MM.1S (cell line): Measurements from ENCODE around the gene TMEM238.

Experiments
- DNase-seq: peaks from one replicate; pipeline ENCODE4 v3.0.0-alpha.2; 2015
- H2AFZ ChIP-seq: fragments of 300-600 bp; sonication (generic); 2 replicates; pipeline ENCODE4 v1.6.0; 2016; ENCODE audit warnings: antibody characterized with exemption, low read length
- H3F3A ChIP-seq: fragments of 300-600 bp; sonication (generic); 2 replicates; pipeline ENCODE4 v1.6.1; 2016; ENCODE audit warnings: mild to moderate bottlenecking, antibody characterized with exemption, low read length, moderate library complexity, mixed read lengths; ENCODE audit not compliant: insufficient read depth
- H3K27ac ChIP-seq: fragments of 300-600 bp; sonication (generic); 2 replicates; pipeline ENCODE4 v1.5.1; 2016; ENCODE audit warnings: mild to moderate bottlenecking, low read length
- H3K27me3 ChIP-seq: fragments of 300-600 bp; sonication (generic); replicated peaks from 2 replicates; pipeline ENCODE4 v1.6.0; 2016; ENCODE audit warnings: low read length; ENCODE audit not compliant: insufficient read depth
- H3K36me3 ChIP-seq: fragments of 300-600 bp; sonication (generic); replicated peaks from 2 replicates; pipeline ENCODE4 v1.6.1; 2016; ENCODE audit warnings: mild to moderate bottlenecking, low read length, mixed read lengths; ENCODE audit not compliant: insufficient read depth
- H3K4me1 ChIP-seq: fragments of 300-600 bp; sonication (generic); 2 replicates; pipeline ENCODE4 v1.6.1; 2016; ENCODE audit warnings: low read length, mixed read lengths
- H3K4me2 ChIP-seq: fragments of 300-600 bp; sonication (generic); 2 replicates; pipeline ENCODE4 v1.6.0; 2016; ENCODE audit warnings: low read depth, low read length
- H3K4me3 ChIP-seq: fragments of 300-600 bp; sonication (generic); 2 replicates; pipeline ENCODE4 v1.5.1; 2016; ENCODE audit warnings: low read length, mixed read lengths
- H3K79me2 ChIP-seq: fragments of 300-600 bp; sonication (generic); 2 replicates; pipeline ENCODE4 v1.6.1; 2016; ENCODE audit warnings: mixed run types, low read length, mixed read lengths
- H3K9ac ChIP-seq: fragments of 300-600 bp; sonication (generic); 2 replicates; pipeline ENCODE4 v1.6.1; 2016; ENCODE audit warnings: low read length, mixed read lengths
- H3K9me2 ChIP-seq: fragments of 300-600 bp; sonication (generic); replicated peaks from 2 replicates; pipeline ENCODE4 v1.6.1; 2016; ENCODE audit warnings: mild to moderate bottlenecking, low read length, mixed read lengths; ENCODE audit not compliant: insufficient read depth
- H3K9me3 ChIP-seq: fragments of 300-600 bp; sonication (generic); replicated peaks from 2 replicates; pipeline ENCODE4 v1.6.1; 2016; ENCODE audit warnings: mild to moderate bottlenecking, low read length, mixed read lengths; ENCODE audit not compliant: insufficient read depth
- H4K20me1 ChIP-seq: fragments of 300-600 bp; sonication (generic); 2 replicates; pipeline ENCODE4 v1.6.1; 2016; ENCODE audit warnings: mild to moderate bottlenecking, low read length, moderate library complexity, mixed read lengths; ENCODE audit not compliant: insufficient read depth
- CTCF ChIP-seq: fragments of 300-600 bp; sonication (generic); IDR thresholded peaks from 2 replicates; pipeline ENCODE4 v1.5.1; 2016; ENCODE audit warnings: antibody characterized with exemption, low read length, mixed read lengths
- EZH2 ChIP-seq: fragments of 300-600 bp; sonication (generic); optimal IDR thresholded peaks from 2 replicates; pipeline ENCODE3; 2017; ENCODE audit warnings: low read depth, mild to moderate bottlenecking, antibody characterized with exemption, low read length, mixed read lengths
- EZH2phosphoT487 ChIP-seq: fragments of 300-600 bp; sonication (generic); IDR thresholded peaks from 2 replicates; pipeline ENCODE4 v1.6.1; 2018; ENCODE audit warnings: antibody characterized with exemption, low read length

TMEM238 gene

GRCh38 chr19:55362990-55363716 lies 20.9 kb downstream of the TMEM238 start, which contains the start of gene GARIN5B:
Gene GARIN5B (minus strand): TSS chr19:55363260. CDS start chr19:55363066, 194 bp downstream.
- DNase-seq, result no peak
- Histone ChIP-seq H3F3A (no peaks in the 10 kb centered on the region), H3K9ac (no peak within 1 kb of the TSS), H2AFZ (no peak within 1 kb of the TSS), H3K27ac (no peak within 1 kb of the TSS), H3K27me3 (peaks cover 52% of the 10 kb centered on the region), H3K4me2 (no peak within 1 kb of the TSS), H3K4me3 (no peak within 1 kb of the TSS), H3K4me1 (peaks cover 5% of the 10 kb centered on the region), H3K9me3 (no peaks in the 10 kb centered on the region), H3K79me2 (no peaks in the 10 kb centered on the region), H3K9me2 (no peaks in the 10 kb centered on the region), H4K20me1 (no peaks in the 10 kb centered on the region), H3K36me3 (no peaks in the 10 kb centered on the region)
- TF ChIP-seq EZH2phosphoT487 (no peak), EZH2 (no peak), CTCF (no peak)

- H4K20me1 ChIP-seq, result no peaks in the 10 kb centered on the region
- no peaks in the 10 kb centered on the region for H3F3A ChIP-seq
- no peak overlapping the region for H2AFZ ChIP-seq
- H3K36me3 ChIP-seq, result no peaks in the 10 kb centered on the region
- no peak overlapping the region for H3K4me2 ChIP-seq
- H3K79me2 ChIP-seq, result no peaks in the 10 kb centered on the region
- no peak overlapping the region for H3K27ac ChIP-seq
- TF ChIP-seq CTCF (no peak), EZH2 (no peak), EZH2phosphoT487 (no peak)
- no peak overlapping the region for H3K9ac ChIP-seq
- H3K9me2 ChIP-seq, result no peaks in the 10 kb centered on the region
- H3K27me3 ChIP-seq, result peaks cover 49% of the 10 kb centered on the region
- H3K4me3 ChIP-seq, result no peak overlapping the region
- DNase-seq, result no peak
- no peaks in the 10 kb centered on the region for H3K9me3 ChIP-seq
- H3K4me1 ChIP-seq, result peaks cover 5% of the 10 kb centered on the region
Measured at GRCh38 chr19:55362174-55362989, 21.7 kb downstream of the TMEM238 start.

- Histone ChIP-seq H4K20me1 (no peaks in the 10 kb centered on the region), H3K9me2 (no peaks in the 10 kb centered on the region), H3K27me3 (peaks cover 54% of the 10 kb centered on the region), H3K4me1 (peaks cover 5% of the 10 kb centered on the region), H2AFZ (no peak overlapping the region), H3K9ac (no peak overlapping the region), H3K27ac (no peak overlapping the region), H3K79me2 (no peaks in the 10 kb centered on the region), H3K36me3 (no peaks in the 10 kb centered on the region), H3K4me2 (no peak overlapping the region), H3K4me3 (no peak overlapping the region), H3K9me3 (no peaks in the 10 kb centered on the region), H3F3A (no peaks in the 10 kb centered on the region)
- no peak for TF ChIP-seq CTCF
- no peak for TF ChIP-seq EZH2phosphoT487
- no peak for TF ChIP-seq EZH2
- DNase-seq, result no peak
Measured at GRCh38 chr19:55360902-55361301, 23.2 kb downstream of the TMEM238 start.
